Neuronal stem cell (in vitro differentiated cells): ENCODE data around the gene NTF4. TPM values are rescaled to one million over a fixed set of nuclear protein-coding genes. Genes with fewer than 3 reads are reported as not detected.

Experiments
- DNase-seq: peaks from one replicate; pipeline ENCODE4 v3.0.0-alpha.2; 2013; ENCODE audit warnings: low spot score
- H2AFZ ChIP-seq: one replicate; pipeline ENCODE4 v1.6.1; 2013; ENCODE audit warnings: mild to moderate bottlenecking, low read length, inconsistent platforms
- H2AK5ac ChIP-seq: 2 replicates; pipeline ENCODE4 v1.6.1; 2013; ENCODE audit warnings: low read depth, mild to moderate bottlenecking, inconsistent platforms, low read length, moderate library complexity, mixed read lengths
- H2BK120ac ChIP-seq: 2 replicates; pipeline ENCODE4 v1.6.1; 2013; ENCODE audit warnings: low read depth, mild to moderate bottlenecking, inconsistent platforms, low read length, moderate library complexity, mixed read lengths
- H2BK12ac ChIP-seq: one replicate; pipeline ENCODE4 v1.6.1; 2013; ENCODE audit warnings: low read length, inconsistent platforms
- H2BK15ac ChIP-seq: 2 replicates; pipeline ENCODE4 v1.6.1; 2013; ENCODE audit warnings: mild to moderate bottlenecking, low read length, inconsistent platforms, mixed read lengths
- H2BK5ac ChIP-seq: one replicate; pipeline ENCODE4 v1.6.1; 2013; ENCODE audit warnings: inconsistent platforms, mild to moderate bottlenecking, low read length, moderate library complexity
- H3K14ac ChIP-seq: one replicate; pipeline ENCODE4 v1.6.1; 2013; ENCODE audit warnings: low read length, inconsistent platforms
- H3K18ac ChIP-seq: 2 replicates; pipeline ENCODE4 v1.6.1; 2013; ENCODE audit warnings: low read length, inconsistent platforms
- H3K23ac ChIP-seq: 2 replicates; pipeline ENCODE4 v1.6.1; 2013; ENCODE audit warnings: low read depth, mild to moderate bottlenecking, mixed read lengths, low read length, inconsistent platforms; ENCODE audit not compliant: poor library complexity
- H3K27ac ChIP-seq: replicated peaks from 3 replicates; pipeline ENCODE4 v1.5.1; 2013; ENCODE audit warnings: low read length, inconsistent platforms
- H3K27me3 ChIP-seq, 3 experiments: 2 replicates each; pipeline ENCODE4 v1.6.1; 2013; ENCODE audit warnings: low read length in 3 of 3, mild to moderate bottlenecking in 2 of 3, inconsistent platforms in 1 of 3, low read depth in 1 of 3, mixed read lengths in 1 of 3, moderate library complexity in 1 of 3; ENCODE audit not compliant: control insufficient read depth in 3 of 3, insufficient read depth in 3 of 3
- H3K36me3 ChIP-seq, 2 donors: replicated peaks in 1 of 2; 2 replicates each; pipeline ENCODE4 v1.6.1; 2013; ENCODE audit warnings: low read length in 2 of 2; ENCODE audit not compliant: control insufficient read depth in 2 of 2, insufficient read depth in 2 of 2
- H3K4ac ChIP-seq: 2 replicates; pipeline ENCODE4 v1.6.1; 2013; ENCODE audit warnings: inconsistent platforms, mild to moderate bottlenecking, low read length, moderate library complexity
- H3K4me1 ChIP-seq, 2 donors: 1 replicate in 1 of 2; 2 replicates in 1 of 2; pipeline ENCODE4 v1.6.1; 2013; ENCODE audit warnings: low read length in 2 of 2, low read depth in 1 of 2; ENCODE audit not compliant: control insufficient read depth in 2 of 2, insufficient read depth in 1 of 2
- H3K4me2 ChIP-seq: one replicate; pipeline ENCODE4 v1.6.1; 2013; ENCODE audit warnings: mild to moderate bottlenecking, low read length, inconsistent platforms; ENCODE audit not compliant: insufficient read depth, poor library complexity, severe bottlenecking
- H3K4me3 ChIP-seq, 2 donors: 2 replicates each; pipeline ENCODE4 v1.5.1; 2013; ENCODE audit warnings: low read length in 2 of 2, mild to moderate bottlenecking in 2 of 2, inconsistent platforms in 1 of 2, moderate library complexity in 1 of 2
- H3K79me1 ChIP-seq: one replicate; pipeline ENCODE4 v1.6.1; 2013; ENCODE audit warnings: low read depth, mild to moderate bottlenecking, inconsistent platforms, low read length, moderate library complexity
- H3K9ac ChIP-seq: one replicate; pipeline ENCODE4 v1.6.1; 2013; ENCODE audit warnings: mild to moderate bottlenecking, low read depth, low read length, inconsistent platforms; ENCODE audit not compliant: poor library complexity
- H3K9me3 ChIP-seq, 2 donors: replicated peaks in 1 of 2; 2 replicates each; pipeline versions ENCODE3 to v1.6.1; 2013; ENCODE audit warnings: low read length in 2 of 2, mild to moderate bottlenecking in 2 of 2, inconsistent platforms in 1 of 2, low read depth in 1 of 2, mixed read lengths in 1 of 2, moderate library complexity in 1 of 2; ENCODE audit not compliant: control insufficient read depth in 2 of 2, insufficient read depth in 1 of 2
- H4K8ac ChIP-seq: one replicate; pipeline ENCODE4 v1.6.1; 2013; ENCODE audit warnings: low read depth, mild to moderate bottlenecking, inconsistent platforms, low read length, moderate library complexity
- H4K91ac ChIP-seq: one replicate; pipeline ENCODE4 v1.6.1; 2013; ENCODE audit warnings: low read length, low read depth, mild to moderate bottlenecking, inconsistent platforms; ENCODE audit not compliant: poor library complexity
- WGBS, 2 donors: extraction: QIAGEN DNeasy Blood & Tissue Kit; methylation state at CpG; one replicate each; pipeline ENCODE4 v1.1.7; 2013; ENCODE audit warnings: missing lambda C conversion rate in 2 of 2, mixed read lengths in 1 of 2; ENCODE audit not compliant: insufficient read length in 2 of 2, insufficient replicate concordance in 1 of 2; ENCODE audit errors: extremely low coverage in 2 of 2; 5-methylcytosine and 5-hydroxymethylcytosine counted together
- polyA plus RNA-seq, 2 experiments: library from polyadenylated mRNA; stranded (reverse); fragments of 200-250 nt; gene quantifications; one replicate each; pipeline ENCODE4 v1.2.3, GENCODE V29; 2013

Gene NTF4
- polyA plus RNA-seq (2013, experiment 1 of 2), result 0.53 TPM
- 0.57 TPM for polyA plus RNA-seq (2013, experiment 2 of 2)

- WGBS, 2 donors, result no CpG with 5 or more reads among the region's 53 CpGs
Observed at GRCh38 chr19:49064768-49065611, at the start of gene NTF4. Gene NTF4, minus strand, starts transcription at chr19:49064818. Its CDS starts 2,821 bp downstream, at chr19:49061997.

GRCh38 chr19:49113762-49114629, 49.4 kb upstream of the NTF4 start, which contains the start of gene LIN7B:
Gene LIN7B, plus strand, starts transcription at chr19:49114370. Its CDS starts 35 bp downstream, at chr19:49114405.
- H4K91ac ChIP-seq, result no peak within 1 kb of the TSS
- no CpG with 5 or more reads among the region's 66 CpGs for WGBS, 2 donors
- H3K23ac ChIP-seq, result peak within 1 kb of the TSS; percentile 85
- H2BK5ac ChIP-seq, result peak within 1 kb of the TSS; percentile 94
- H2AFZ ChIP-seq, result peak within 1 kb of the TSS; percentile 98
- DNase-seq, result peak; percentile 71
- H3K9me3 ChIP-seq, result no peaks in the 10 kb centered on the region
- H2AK5ac ChIP-seq, result peak within 1 kb of the TSS; percentile 1
- no peak within 1 kb of the TSS for H3K27ac ChIP-seq
- H3K79me1 ChIP-seq, result peaks cover 3% of the 10 kb centered on the region
- peaks cover 0 to 6% (median 0%) of the 10 kb centered on the region in 3 experiments for H3K27me3 ChIP-seq
- no peak within 1 kb of the TSS for H2BK120ac ChIP-seq
- peak within 1 kb of the TSS; percentile 95 for H3K4me2 ChIP-seq
- peak within 1 kb of the TSS; percentile 94 for H3K18ac ChIP-seq
- no peak within 1 kb of the TSS for H2BK12ac ChIP-seq
- peak within 1 kb of the TSS; percentile 71 for H3K14ac ChIP-seq
- peak within 1 kb of the TSS; percentile 37 for H2BK15ac ChIP-seq
- peaks cover 7 to 10% of the 10 kb centered on the region in 2 donors for H3K36me3 ChIP-seq
- peak within 1 kb of the TSS; percentile 92 for H3K9ac ChIP-seq
- H3K4me1 ChIP-seq, result peaks cover 11 to 13% of the 10 kb centered on the region in 2 donors
- H3K4me3 ChIP-seq, result peak within 1 kb of the TSS; percentile 75 to 94
- no peak within 1 kb of the TSS for H3K4ac ChIP-seq
- no peak within 1 kb of the TSS for H4K8ac ChIP-seq

More at GRCh38 chr19:49064768-49065611, at the start of gene NTF4:
- Histone ChIP-seq H2BK15ac (peak within 1 kb of the TSS; percentile 96), H3K4me1 (peaks cover 9 to 10% of the 10 kb centered on the region in 2 donors), H4K8ac (no peak within 1 kb of the TSS), H2AFZ (peak within 1 kb of the TSS; percentile 93), H3K23ac (peak within 1 kb of the TSS; percentile 75), H3K27ac (no peak within 1 kb of the TSS), H3K14ac (peak within 1 kb of the TSS; percentile 21), H3K4me2 (peak within 1 kb of the TSS; percentile 35), H2BK12ac (peak within 1 kb of the TSS; percentile 24), H2AK5ac (peak within 1 kb of the TSS; percentile 94), H2BK120ac (peak within 1 kb of the TSS; percentile 61), H3K79me1 (no peaks in the 10 kb centered on the region), H2BK5ac (peak within 1 kb of the TSS; percentile 29), H3K18ac (peak within 1 kb of the TSS; percentile 91), H3K36me3 (no peaks in the 10 kb centered on the region), H3K9me3 (peaks cover 4 to 8% of the 10 kb centered on the region in 2 donors), H3K27me3 (peaks cover 0 to 78% (median 29%) of the 10 kb centered on the region in 3 experiments), H3K4me3 (peak within 1 kb of the TSS; percentile 34 to 69), H3K4ac (peak within 1 kb of the TSS; percentile 23), H3K9ac (peak within 1 kb of the TSS; percentile 66), H4K91ac (no peak within 1 kb of the TSS)
- DNase-seq, result peak; percentile 71

GRCh38 chr19:49111218-49111998, 46.8 kb upstream of the NTF4 start:
- Histone ChIP-seq H3K79me1 (peaks cover 7% of the 10 kb centered on the region), H3K27me3 (peaks cover 0 to 6% (median 0%) of the 10 kb centered on the region in 3 experiments), H3K18ac (no peak overlapping the region), H2BK120ac (no peak overlapping the region), H2BK5ac (no peak overlapping the region), H3K4me3 (no peak overlapping the region), H4K91ac (no peak overlapping the region), H3K36me3 (peaks cover 27 to 36% of the 10 kb centered on the region in 2 donors), H3K23ac (no peak overlapping the region), H3K4ac (no peak overlapping the region), H3K9me3 (no peaks in the 10 kb centered on the region), H2BK15ac (no peak overlapping the region), H4K8ac (no peak overlapping the region), H2BK12ac (no peak overlapping the region), H3K9ac (no peak overlapping the region), H3K27ac (no peak overlapping the region), H3K4me1 (peaks cover 7% of the 10 kb centered on the region in 2 donors), H2AK5ac (no peak overlapping the region), H2AFZ (no peak overlapping the region), H3K14ac (no peak overlapping the region), H3K4me2 (no peak overlapping the region)
- WGBS, 2 donors, result no CpG with 5 or more reads among the region's 11 CpGs
- DNase-seq, result no peak
